Naive B cell (primary cell): ENCODE results near the gene TNK2. TPM values are rescaled to one million over a fixed set of nuclear protein-coding genes. Genes with fewer than 3 reads are reported as not detected.
A peak's percentile ranks its signal among the peaks of the same experiment; 100 is the strongest.
"Not testable (repeated sequence)": the region's sequence is repeated elsewhere in the genome, so short reads cannot be mapped to it uniquely, and the experiment has no call there.

Experiments used
- ATAC-seq, 2 donors: fragments of 150-1000 bp; cut with Tn5 transposase; 2 replicates each; pipeline ENCODE4 v1.10.0; 2021; ENCODE audit warnings: low read depth in 2 of 2, mild to moderate bottlenecking in 2 of 2, moderate library complexity in 2 of 2
- DNase-seq: peaks from one replicate; pipeline ENCODE4 v3.0.0; 2022
- H3K27ac Mint-ChIP-seq, 6 donors: one replicate each; pipeline ENCODE4 v1.8.0; 2020 to 2022; ENCODE audit warnings: mild to moderate bottlenecking in 6 of 6, mixed read lengths in 6 of 6, moderate library complexity in 5 of 6, inconsistent platforms in 2 of 6
- H3K27me3 Mint-ChIP-seq, 3 donors: one replicate each; pipeline ENCODE4 v1.8.0; 2021 to 2022; ENCODE audit warnings: mixed read lengths in 3 of 3, mild to moderate bottlenecking in 1 of 3
- H3K36me3 Mint-ChIP-seq, 2 donors: one replicate each; pipeline ENCODE4 v1.8.0; 2020 to 2022; ENCODE audit warnings: mixed read lengths in 2 of 2, inconsistent platforms in 1 of 2, mild to moderate bottlenecking in 1 of 2
- H3K4me1 Mint-ChIP-seq, 3 donors: one replicate each; pipeline ENCODE4 v1.8.0; 2020 to 2022; ENCODE audit warnings: mixed read lengths in 3 of 3, inconsistent platforms in 1 of 3, mild to moderate bottlenecking in 1 of 3, moderate library complexity in 1 of 3
- H3K4me3 Mint-ChIP-seq, 8 donors: one replicate each; pipeline ENCODE4 v1.8.0; 2020 to 2022; ENCODE audit warnings: mild to moderate bottlenecking in 8 of 8, mixed read lengths in 8 of 8, moderate library complexity in 8 of 8, inconsistent platforms in 2 of 8
- H3K9me3 Mint-ChIP-seq, 7 donors: one replicate each; pipeline ENCODE4 v1.8.0; 2020 to 2022; ENCODE audit warnings: mixed read lengths in 7 of 7, mild to moderate bottlenecking in 5 of 7, inconsistent platforms in 2 of 7, moderate library complexity in 1 of 7
- polyA plus RNA-seq, 6 donors: library from polyadenylated mRNA; unstranded; fragments of 300-500 nt; fragmentation: Illumina TruSeq; gene quantifications; one replicate each; pipeline ENCODE4 v1.2.3, GENCODE V29; 2021; ENCODE audit warnings: low read depth in 6 of 6

Gene TNK2
- polyA plus RNA-seq, 6 donors from 2014 or later = 1.1 to 4.8 (median 2.3) TPM

DNA sequence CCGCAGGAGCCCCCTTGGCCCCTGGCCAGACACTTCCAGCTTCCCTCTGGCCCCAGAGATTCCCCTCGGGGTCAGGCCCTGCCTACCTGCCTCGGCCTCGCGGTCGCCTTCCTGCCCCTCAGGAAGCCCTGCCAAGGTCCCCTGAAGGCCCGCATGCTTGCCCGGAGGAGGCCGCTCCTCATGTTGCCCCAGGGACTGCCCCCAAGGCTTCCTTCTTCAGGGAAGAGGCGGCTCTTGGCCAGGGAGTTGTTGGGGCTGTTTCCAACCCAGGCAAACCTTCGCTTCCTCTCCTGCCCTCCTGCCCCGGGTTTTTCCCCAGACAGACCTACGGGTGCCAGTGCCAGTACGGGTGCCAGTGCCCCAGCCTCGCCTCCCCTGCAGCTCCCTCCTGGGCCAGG is 83.2 kb downstream of the TNK2 start:
- Mint-ChIP-seq H3K27me3 (peaks cover 4 to 24% (median 20%) of the 10 kb centered on the region in 3 donors), H3K4me3 (no peak overlapping the region), H3K36me3 (no peaks in the 10 kb centered on the region), H3K9me3 (no peaks in the 10 kb centered on the region), H3K4me1 (no peaks in the 10 kb centered on the region), H3K27ac (no peak overlapping the region)
- ATAC-seq (no peak), DNase-seq (no peak)

DNA sequence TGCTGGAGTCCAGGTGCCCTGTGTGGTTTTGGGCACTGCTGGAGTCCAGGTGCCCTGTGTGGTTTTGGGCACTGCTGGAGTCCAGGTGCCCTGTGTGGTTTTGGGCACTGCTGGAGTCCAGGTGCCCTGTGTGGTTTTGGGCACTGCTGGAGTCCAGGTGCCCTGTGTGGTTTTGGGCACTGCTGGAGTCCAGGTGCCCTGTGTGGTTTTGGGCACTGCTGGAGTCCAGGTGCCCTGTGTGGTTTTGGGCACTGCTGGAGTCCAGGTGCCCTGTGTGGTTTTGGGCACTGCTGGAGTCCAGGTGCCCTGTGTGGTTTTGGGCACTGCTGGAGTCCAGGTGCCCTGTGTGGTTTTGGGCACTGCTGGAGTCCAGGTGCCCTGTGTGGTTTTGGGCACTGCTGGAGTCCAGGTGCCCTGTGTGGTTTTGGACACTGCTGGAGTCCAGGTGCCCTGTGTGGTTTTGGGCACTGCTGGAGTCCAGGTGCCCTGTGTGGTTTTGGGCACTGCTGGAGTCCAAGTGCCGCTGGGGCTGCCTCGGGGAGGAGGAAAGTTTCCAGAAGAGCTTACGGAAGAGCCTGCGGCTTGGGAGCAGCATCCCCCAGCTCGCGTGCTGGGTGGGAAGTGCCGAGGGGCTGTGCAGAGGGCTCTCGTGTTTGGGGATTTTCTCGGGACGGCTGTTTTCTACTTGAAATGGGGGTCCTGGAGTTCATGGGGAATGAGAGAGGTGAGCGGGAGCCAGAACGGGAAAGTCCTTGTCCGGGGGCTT is 83.7 kb downstream of the TNK2 start:
- peaks cover 4 to 24% (median 20%) of the 10 kb centered on the region in 3 donors for H3K27me3 Mint-ChIP-seq
- H3K9me3 Mint-ChIP-seq, H3K36me3 Mint-ChIP-seq, DNase-seq, H3K27ac Mint-ChIP-seq, H3K4me3 Mint-ChIP-seq, H3K4me1 Mint-ChIP-seq, ATAC-seq: not testable (repeated sequence)

DNA sequence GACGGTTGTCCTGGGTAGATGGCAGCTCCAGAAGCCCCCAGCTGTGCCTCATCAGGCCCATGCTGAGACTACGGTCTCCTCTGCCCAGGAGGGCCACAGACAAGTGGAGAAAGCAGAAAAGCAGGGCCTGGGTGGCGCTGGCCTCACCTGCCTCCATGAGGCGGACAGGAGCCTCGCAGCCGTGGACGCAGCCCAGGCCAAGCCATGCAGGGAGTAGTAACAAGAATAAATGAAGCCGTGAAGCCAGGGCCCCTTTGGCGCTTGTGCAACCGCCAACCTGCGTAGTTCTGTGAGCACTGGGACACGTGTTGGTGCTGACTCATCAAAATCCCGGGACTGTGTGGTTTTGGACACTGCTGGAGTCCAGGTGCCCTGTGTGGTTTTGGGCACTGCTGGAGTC is 84.4 kb downstream of the TNK2 start:
- DNase-seq = no peak
- H3K36me3 Mint-ChIP-seq = no peaks in the 10 kb centered on the region
- peak overlapping the region in 1 of 6 donors; percentile 21 for H3K27ac Mint-ChIP-seq
- no peak for ATAC-seq
- H3K4me1 Mint-ChIP-seq = no peaks in the 10 kb centered on the region
- H3K27me3 Mint-ChIP-seq = peaks cover 4 to 24% (median 20%) of the 10 kb centered on the region in 3 donors
- H3K9me3 Mint-ChIP-seq = no peaks in the 10 kb centered on the region
- H3K4me3 Mint-ChIP-seq = no peak overlapping the region

DNA sequence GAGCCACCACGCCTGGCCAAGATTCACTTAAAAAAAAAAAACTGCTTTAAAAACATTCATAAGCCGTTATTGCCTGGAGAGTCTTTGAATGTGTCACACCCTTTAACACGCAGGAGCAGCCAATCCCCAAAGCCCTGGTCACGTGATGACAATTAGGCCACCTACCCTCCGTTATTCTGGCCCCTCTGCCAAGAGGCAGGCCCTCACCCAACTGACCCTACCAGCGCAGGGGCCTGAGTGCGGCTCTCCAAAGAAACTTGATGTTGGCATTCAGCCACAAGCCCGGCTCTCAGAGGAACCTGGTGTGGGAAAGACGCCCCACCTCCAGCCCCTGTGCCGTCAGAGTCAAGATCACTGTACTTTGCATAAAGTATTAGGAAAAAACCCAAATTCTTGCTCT is 85.1 kb downstream of the TNK2 start:
- no peak for ATAC-seq
- Mint-ChIP-seq H3K4me1 (no peaks in the 10 kb centered on the region), H3K27ac (no peak overlapping the region)

DNA sequence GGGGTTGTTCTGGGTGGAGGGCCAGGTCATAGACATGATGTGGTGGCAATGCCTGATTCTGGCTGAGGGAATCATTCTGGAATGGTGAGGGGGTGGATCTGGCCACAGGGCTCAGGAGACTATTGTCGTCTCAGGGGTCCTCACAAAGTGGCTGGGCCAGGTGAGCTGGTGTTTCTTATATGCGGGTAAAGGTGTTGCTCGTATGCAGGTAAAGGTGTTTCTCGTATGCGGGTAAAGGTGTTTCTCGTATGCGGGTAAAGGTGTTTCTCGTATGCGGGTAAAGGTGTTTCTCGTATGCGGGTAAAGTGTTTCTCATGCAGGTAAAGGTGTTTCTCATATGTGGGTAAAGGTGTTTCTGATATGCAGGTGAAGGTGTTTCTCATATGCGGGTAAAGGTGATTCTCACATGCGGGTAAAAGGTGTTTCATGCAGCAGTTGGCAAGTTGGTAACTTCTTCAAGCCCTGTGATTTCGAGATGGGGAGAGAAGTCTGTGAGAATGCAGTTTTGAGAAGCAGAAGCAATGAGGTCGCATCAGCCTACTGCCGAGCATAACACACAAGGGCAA is 86.1 kb downstream of the TNK2 start:
- no peak for ATAC-seq
- H3K4me3 Mint-ChIP-seq = no peak overlapping the region
- no peak for DNase-seq
- H3K36me3 Mint-ChIP-seq = no peaks in the 10 kb centered on the region
- no peaks in the 10 kb centered on the region for H3K4me1 Mint-ChIP-seq
- H3K9me3 Mint-ChIP-seq = no peaks in the 10 kb centered on the region
- H3K27me3 Mint-ChIP-seq = peaks cover 4 to 24% (median 20%) of the 10 kb centered on the region in 3 donors
- H3K27ac Mint-ChIP-seq = peak overlapping the region in 1 of 6 donors; percentile 17

More for the DNA sequence above, 85.1 kb downstream of the TNK2 start:
- Mint-ChIP-seq H3K36me3 (no peaks in the 10 kb centered on the region), H3K4me3 (no peak overlapping the region), H3K27me3 (peaks cover 4 to 24% (median 20%) of the 10 kb centered on the region in 3 donors), H3K9me3 (no peaks in the 10 kb centered on the region)
- DNase-seq = no peak

DNA sequence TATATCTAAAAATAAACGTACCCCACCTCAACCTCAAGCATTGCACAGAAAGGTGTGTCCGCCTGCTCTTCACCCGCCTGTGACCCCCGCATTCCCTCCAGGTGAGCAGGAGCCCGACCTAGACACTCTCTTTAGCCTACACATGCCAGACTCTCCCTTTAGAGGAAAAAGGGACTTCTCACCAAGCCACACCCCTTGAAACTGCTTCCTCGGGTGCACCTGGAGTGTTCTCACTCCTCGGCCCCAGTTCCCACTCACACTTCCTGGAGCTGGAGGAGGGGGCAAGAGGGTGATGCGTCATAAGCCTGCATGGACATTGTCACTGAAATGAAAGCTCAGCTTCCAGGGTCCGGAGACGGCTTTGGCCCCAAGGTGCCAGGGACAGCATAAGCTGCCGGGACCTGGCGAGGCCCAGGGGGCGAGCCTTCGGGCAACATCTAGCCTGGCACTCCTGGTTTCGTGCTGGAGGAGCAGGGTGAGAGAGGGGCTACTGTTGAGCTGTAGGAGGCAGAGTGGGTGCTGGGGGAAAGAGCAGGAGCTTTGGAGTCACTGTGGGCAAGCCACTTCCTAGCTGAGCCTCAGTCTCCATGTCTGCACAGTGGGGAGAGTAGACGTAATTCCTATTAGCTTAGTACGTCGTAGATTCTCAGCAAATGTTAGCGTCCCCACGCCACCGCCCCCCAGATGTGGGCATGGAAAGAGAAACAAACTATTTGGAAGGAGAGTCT is 86.8 kb downstream of the TNK2 start:
- peaks cover 4 to 24% (median 20%) of the 10 kb centered on the region in 3 donors for H3K27me3 Mint-ChIP-seq
- H3K4me3 Mint-ChIP-seq = no peak overlapping the region
- H3K27ac Mint-ChIP-seq = peak overlapping the region in 1 of 6 donors; percentile 17
- no peaks in the 10 kb centered on the region for H3K36me3 Mint-ChIP-seq
- DNase-seq = no peak
- H3K9me3 Mint-ChIP-seq = no peaks in the 10 kb centered on the region
- ATAC-seq = no peak
- no peaks in the 10 kb centered on the region for H3K4me1 Mint-ChIP-seq

DNA sequence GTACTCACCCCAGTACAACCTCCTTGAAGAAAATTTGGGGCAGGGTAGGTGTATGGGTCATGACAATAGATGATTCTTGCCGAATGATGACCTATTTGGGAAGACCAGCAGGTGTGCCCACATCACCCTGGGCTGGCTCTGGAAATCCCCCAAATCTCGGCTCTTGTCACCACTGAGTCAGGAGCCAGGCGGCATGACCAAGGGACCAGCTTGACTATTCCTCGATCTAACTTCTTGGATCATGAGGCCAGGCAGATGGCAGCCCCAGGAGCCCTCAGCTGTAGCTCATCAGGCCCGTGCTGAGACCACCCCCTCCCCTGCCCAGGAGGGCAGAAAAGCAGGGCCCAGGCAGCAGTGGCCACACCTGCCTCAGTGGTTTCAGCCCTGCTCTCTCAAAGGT is 87.5 kb downstream of the TNK2 start:
- H3K9me3 Mint-ChIP-seq = no peaks in the 10 kb centered on the region
- no peak overlapping the region for H3K27ac Mint-ChIP-seq
- H3K27me3 Mint-ChIP-seq = peaks cover 4 to 24% (median 20%) of the 10 kb centered on the region in 3 donors
- no peaks in the 10 kb centered on the region for H3K36me3 Mint-ChIP-seq
- DNase-seq (no peak), ATAC-seq (no peak)
- no peak overlapping the region for H3K4me3 Mint-ChIP-seq
- no peaks in the 10 kb centered on the region for H3K4me1 Mint-ChIP-seq

DNA sequence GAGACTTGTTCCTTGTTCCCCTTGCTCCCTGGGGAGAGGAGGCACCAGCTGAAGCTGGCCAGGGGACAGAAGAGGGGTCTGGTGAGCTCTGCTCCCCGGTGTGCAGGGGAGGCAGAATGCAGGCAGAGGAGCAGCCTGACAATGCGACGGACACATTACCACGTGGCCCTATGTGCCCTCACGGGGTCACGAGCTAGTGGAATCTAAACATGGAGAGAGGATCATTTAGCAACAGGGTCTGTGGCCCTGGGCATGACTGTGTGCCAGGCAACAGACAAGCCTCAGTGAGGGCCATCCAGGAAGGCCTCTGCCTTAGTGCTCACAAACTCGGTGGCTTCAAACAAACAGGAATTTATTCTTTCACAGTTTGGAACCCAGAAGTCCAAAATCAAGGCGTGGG is 88.2 kb downstream of the TNK2 start:
- no peaks in the 10 kb centered on the region for H3K9me3 Mint-ChIP-seq
- DNase-seq (no peak), ATAC-seq (no peak)
- H3K27me3 Mint-ChIP-seq = peaks cover 4 to 24% (median 20%) of the 10 kb centered on the region in 3 donors
- H3K4me3 Mint-ChIP-seq = no peak overlapping the region
- no peak overlapping the region for H3K27ac Mint-ChIP-seq
- no peaks in the 10 kb centered on the region for H3K4me1 Mint-ChIP-seq
- no peaks in the 10 kb centered on the region for H3K36me3 Mint-ChIP-seq

DNA sequence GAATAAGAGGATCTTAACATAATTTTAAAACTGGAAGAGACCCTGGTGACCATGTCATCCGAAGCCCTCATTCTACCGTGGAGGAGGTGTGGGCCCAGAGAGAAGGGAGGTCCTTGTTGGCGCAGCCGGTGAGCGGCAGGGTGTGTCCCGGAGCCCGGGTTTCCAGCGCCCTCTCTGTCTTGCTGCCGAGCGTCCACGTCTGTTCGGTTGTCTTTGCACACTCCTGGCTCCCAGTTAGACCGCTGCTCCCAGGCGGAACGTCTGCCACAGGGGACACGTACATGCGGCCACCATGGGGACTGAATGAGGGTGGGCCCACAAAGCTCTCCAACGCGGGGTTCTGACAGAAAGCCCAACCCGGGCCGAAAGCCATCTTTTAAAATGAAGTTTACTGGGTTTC is 90.0 kb downstream of the TNK2 start:
- H3K9me3 Mint-ChIP-seq = no peaks in the 10 kb centered on the region
- ATAC-seq (no peak), DNase-seq (no peak)
- H3K36me3 Mint-ChIP-seq = no peaks in the 10 kb centered on the region
- no peak overlapping the region for H3K4me3 Mint-ChIP-seq
- H3K4me1 Mint-ChIP-seq = no peaks in the 10 kb centered on the region
- peaks cover 9 to 25% (median 23%) of the 10 kb centered on the region in 3 donors for H3K27me3 Mint-ChIP-seq
- no peak overlapping the region for H3K27ac Mint-ChIP-seq

DNA sequence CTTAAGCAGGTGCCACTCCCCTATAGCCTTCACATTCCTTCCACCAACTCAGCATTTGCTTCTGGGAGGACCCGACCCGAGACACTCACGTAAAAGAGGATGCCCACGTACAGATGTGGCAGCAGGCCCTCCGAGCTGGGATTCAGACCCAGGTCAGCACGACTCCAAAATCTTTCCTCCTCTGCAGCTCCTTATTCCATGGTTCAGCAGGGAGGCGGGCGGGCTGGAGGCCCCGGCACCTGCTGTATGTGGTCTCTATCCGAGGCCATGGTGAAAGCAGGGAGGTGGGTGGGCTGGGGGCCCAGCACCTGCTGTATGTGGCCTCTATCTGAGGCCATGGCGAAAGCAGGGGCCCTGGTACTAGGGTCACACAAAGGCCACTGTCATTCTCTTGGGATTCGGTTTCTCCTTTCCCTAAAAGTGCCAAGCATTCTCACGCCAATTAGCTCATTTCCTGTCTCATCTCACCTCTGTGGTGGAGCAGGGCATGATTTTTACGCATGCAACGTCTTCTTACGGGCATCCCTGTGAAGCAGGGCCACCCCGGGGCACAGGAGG is 90.7 kb downstream of the TNK2 start:
- DNase-seq (no peak), ATAC-seq (no peak)
- Mint-ChIP-seq H3K9me3 (no peaks in the 10 kb centered on the region), H3K4me1 (no peaks in the 10 kb centered on the region), H3K27me3 (peaks cover 9 to 29% (median 21%) of the 10 kb centered on the region in 3 donors), H3K36me3 (no peaks in the 10 kb centered on the region), H3K27ac (no peak overlapping the region), H3K4me3 (no peak overlapping the region)

DNA sequence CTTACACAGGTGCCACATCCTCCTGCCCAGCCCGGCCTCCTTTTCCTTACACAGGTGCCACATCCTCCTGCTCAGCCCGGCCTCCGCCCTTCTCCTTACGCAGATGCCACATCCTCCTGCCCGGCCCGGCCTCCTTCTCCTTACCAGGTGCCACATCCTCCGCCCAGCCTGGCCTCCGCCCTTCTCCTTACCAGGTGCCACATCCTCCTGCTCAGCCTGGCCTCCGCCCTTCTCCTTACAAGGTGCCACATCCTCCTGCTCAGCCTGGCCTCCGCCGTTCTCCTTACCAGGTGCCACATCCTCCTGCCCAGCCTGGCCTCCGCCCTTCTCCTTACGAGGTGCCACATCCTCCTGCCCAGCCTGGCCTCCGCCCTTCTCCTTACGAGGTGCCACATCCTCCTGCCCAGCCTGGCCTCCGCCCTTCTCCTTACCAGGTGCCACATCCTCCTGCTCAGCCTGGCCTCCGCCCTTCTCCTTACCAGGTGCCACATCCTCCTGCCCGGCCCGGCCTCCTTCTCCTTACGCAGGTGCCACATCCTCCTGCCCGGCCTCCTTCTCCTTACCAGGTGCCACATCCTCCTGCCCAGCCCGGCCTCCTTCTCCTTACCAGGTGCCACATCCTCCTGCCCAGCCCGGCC is 92.0 kb downstream of the TNK2 start:
- not testable (repeated sequence) for H3K4me1 Mint-ChIP-seq, H3K27ac Mint-ChIP-seq, DNase-seq, H3K9me3 Mint-ChIP-seq, H3K36me3 Mint-ChIP-seq, H3K4me3 Mint-ChIP-seq, ATAC-seq
- peaks cover 13 to 29% (median 23%) of the 10 kb centered on the region in 3 donors for H3K27me3 Mint-ChIP-seq

DNA sequence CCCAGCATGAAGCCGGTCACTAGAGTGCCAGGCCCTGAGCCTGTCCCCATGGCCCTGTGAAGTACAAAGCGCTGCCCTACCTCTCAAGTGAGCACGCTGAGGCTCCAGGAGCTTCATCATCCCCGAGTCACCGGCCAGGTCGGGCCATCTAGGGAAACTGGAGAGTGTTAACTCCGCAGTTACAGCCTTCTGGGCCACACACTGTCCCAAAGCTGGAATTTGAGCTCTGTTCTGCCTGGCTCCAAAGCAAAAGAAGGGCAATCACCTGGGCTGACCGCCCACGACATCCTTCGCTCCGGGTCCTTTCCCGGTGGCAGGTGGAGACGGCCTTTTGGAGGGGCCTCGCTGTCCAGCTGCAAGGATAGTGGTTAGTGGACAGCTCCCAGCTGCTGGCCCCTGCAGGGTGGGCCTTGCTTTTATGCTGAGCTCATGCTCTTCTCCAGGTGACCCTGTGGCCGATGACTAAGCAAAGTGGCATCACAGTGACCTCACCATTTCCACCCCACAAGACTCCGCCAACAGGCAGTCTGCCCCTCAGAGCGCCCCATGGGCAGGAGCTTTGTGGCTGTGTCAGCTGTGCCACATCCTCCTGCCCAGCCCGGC is 93.1 kb downstream of the TNK2 start:
- H3K36me3 Mint-ChIP-seq = peaks cover 0 to 8% of the 10 kb centered on the region in 2 donors
- no peak for ATAC-seq
- DNase-seq = no peak
- H3K4me1 Mint-ChIP-seq = peaks cover 0 to 4% (median 0%) of the 10 kb centered on the region in 3 donors
- H3K4me3 Mint-ChIP-seq = no peak overlapping the region
- peaks cover 18 to 36% (median 32%) of the 10 kb centered on the region in 3 donors for H3K27me3 Mint-ChIP-seq
- H3K27ac Mint-ChIP-seq = no peak overlapping the region
- H3K9me3 Mint-ChIP-seq = no peaks in the 10 kb centered on the region
